Lung (tissue), 12 donors: ENCODE results near the gene TSEN54. TPM values are rescaled to one million over a fixed set of nuclear protein-coding genes. Genes with fewer than 3 reads are reported as not detected.
A peak's percentile ranks its signal among the peaks of the same experiment; 100 is the strongest.

Experiments
- ATAC-seq: fragments of 200-7000 bp; cut with Tn5 transposase; one replicate; pipeline ENCODE4 v1.9.1; 2020; ENCODE audit warnings: moderate number of reproducible peaks; ENCODE audit not compliant: insufficient read depth, low FRiP score
- DNase-seq, 3 donors: peaks; one replicate each; pipeline ENCODE4 v3.0.0-alpha.2; 2013 to 2017
- H3K27ac ChIP-seq, 2 donors: one replicate each; pipeline ENCODE4 v1.5.1; 2013; ENCODE audit warnings: mild to moderate bottlenecking in 2 of 2, moderate library complexity in 2 of 2, control low read depth in 1 of 2, inconsistent platforms in 1 of 2, low read depth in 1 of 2, low read length in 1 of 2
- H3K27me3 ChIP-seq, 3 donors: one replicate each; pipeline ENCODE4 v1.5.1; 2013; ENCODE audit warnings: low read length in 2 of 3; ENCODE audit not compliant: control insufficient read depth in 3 of 3, insufficient read depth in 3 of 3
- H3K36me3 ChIP-seq, 4 donors: one replicate each; pipeline ENCODE4 v1.5.1; 2013; ENCODE audit warnings: low read length in 4 of 4, mild to moderate bottlenecking in 1 of 4, moderate library complexity in 1 of 4; ENCODE audit not compliant: control insufficient read depth in 4 of 4, insufficient read depth in 4 of 4
- H3K4me1 ChIP-seq, 5 donors: one replicate each; pipeline ENCODE4 v1.5.1; 2013; ENCODE audit warnings: low read length in 5 of 5, mild to moderate bottlenecking in 2 of 5, moderate library complexity in 1 of 5; ENCODE audit not compliant: control insufficient read depth in 5 of 5, insufficient read depth in 5 of 5
- H3K4me3 ChIP-seq: one replicate; pipeline ENCODE4 v1.5.1; 2013; ENCODE audit warnings: mild to moderate bottlenecking, control low read depth, moderate library complexity
- H3K9ac ChIP-seq, 2 donors: one replicate each; pipeline ENCODE4 v1.5.1; 2013; ENCODE audit warnings: low read length in 2 of 2, control low read depth in 1 of 2; ENCODE audit not compliant: insufficient read depth in 1 of 2
- H3K9me3 ChIP-seq, 4 donors: one replicate each; pipeline ENCODE4 v1.5.1; 2013; ENCODE audit warnings: low read length in 3 of 4, mild to moderate bottlenecking in 1 of 4, moderate library complexity in 1 of 4; ENCODE audit not compliant: control insufficient read depth in 4 of 4, insufficient read depth in 3 of 4
- CTCF ChIP-seq: IDR thresholded peaks from 2 replicates; pipeline ENCODE4 v1.5.1; 2012; ENCODE audit warnings: mild to moderate bottlenecking; ENCODE audit errors: control extremely low read depth, extremely low read depth
- WGBS, 2 donors: extraction: QIAGEN DNeasy Blood & Tissue Kit; methylation state at CpG; one replicate each; pipeline ENCODE4 v1.1.7; 2013; 5-methylcytosine and 5-hydroxymethylcytosine counted together
- polyA plus RNA-seq, 2 donors: library from polyadenylated mRNA; stranded (reverse); fragments of 200-250 nt; gene quantifications; one replicate each; pipeline ENCODE4 v1.2.1, GENCODE V29; 2013
- total RNA-seq, 2 donors: library from RNA; depleted of rRNA in 1 of 2; stranded (reverse); fragments of >200 nt in 1 of 2; gene quantifications; one replicate each; pipeline ENCODE4 v1.2.1, GENCODE V29; 2014 to 2021
- donor health status: control.
- donor health status: control.
- donor health status: Bipolar disorder and iron deficiency.
- donor health status: healthy.
- donor health status: DM: yes; HTN: yes; CAD: no.

The TSEN54 gene
- total and polyA plus RNA-seq, 4 donors = 18.4 to 36.5 (median 21.6) TPM

DNA sequence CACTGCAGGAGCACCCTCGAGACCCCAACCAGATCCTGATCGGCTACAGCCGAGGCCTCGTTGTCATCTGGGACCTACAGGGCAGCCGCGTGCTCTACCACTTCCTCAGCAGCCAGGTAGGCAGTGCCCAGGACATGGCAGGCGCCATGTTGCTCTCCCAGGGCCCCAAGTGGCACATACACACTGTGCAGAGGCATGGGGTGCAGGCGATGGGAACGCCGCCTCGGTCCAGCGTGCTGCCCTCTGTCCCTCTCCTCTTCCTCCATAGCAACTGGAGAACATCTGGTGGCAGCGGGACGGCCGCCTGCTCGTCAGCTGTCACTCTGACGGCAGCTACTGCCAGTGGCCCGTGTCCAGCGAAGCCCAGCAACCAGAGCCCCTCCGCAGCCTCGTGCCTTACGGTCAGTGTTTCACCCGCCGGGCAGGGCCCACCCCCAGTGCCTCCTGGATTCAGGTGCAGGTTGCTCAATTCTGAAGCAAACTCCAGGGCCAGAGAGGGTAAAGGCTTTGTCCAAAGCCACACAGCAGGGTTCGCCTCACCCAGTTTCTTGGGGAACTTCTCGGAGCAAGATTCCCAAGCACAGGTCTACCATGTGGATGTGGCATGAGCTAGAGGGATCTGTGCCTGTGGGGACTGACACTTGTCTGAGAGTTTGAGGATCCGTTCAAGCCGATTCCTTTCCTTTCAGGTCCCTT is 46.9 kb downstream of the TSEN54 start:
- no peaks in the 10 kb centered on the region for H3K9me3 ChIP-seq
- H3K27ac ChIP-seq = no peak overlapping the region
- H3K4me1 ChIP-seq = peaks cover 0 to 4% (median 0%) of the 10 kb centered on the region in 5 donors
- no peak for TF ChIP-seq CTCF
- no peak overlapping the region for H3K4me3 ChIP-seq
- ATAC-seq (no peak), DNase-seq (no peak)
- peaks cover 0 to 47% (median 0%) of the 10 kb centered on the region in 4 donors for H3K36me3 ChIP-seq
- WGBS, 2 donors = 93 to 94% methylated on average over 25 to 28 of the region's 28 CpGs
- H3K27me3 ChIP-seq = no peaks in the 10 kb centered on the region
- H3K9ac ChIP-seq = no peak overlapping the region

- H3K36me3 ChIP-seq = peaks cover 0 to 49% (median 0%) of the 10 kb centered on the region in 4 donors
- 96 to 99% methylated on average over 11 of the region's 11 CpGs for WGBS, 2 donors
- TF ChIP-seq CTCF = no peak
- H3K4me1 ChIP-seq = no peaks in the 10 kb centered on the region
- DNase-seq (no peak), ATAC-seq (no peak)
- H3K9ac ChIP-seq = no peak overlapping the region
- H3K27me3 ChIP-seq = no peaks in the 10 kb centered on the region
- no peaks in the 10 kb centered on the region for H3K9me3 ChIP-seq
- no peak overlapping the region for H3K4me3 ChIP-seq
- H3K27ac ChIP-seq = no peak overlapping the region
Observed at GRCh38 chr17:75564195-75564594, 47.9 kb downstream of the TSEN54 start.

DNA sequence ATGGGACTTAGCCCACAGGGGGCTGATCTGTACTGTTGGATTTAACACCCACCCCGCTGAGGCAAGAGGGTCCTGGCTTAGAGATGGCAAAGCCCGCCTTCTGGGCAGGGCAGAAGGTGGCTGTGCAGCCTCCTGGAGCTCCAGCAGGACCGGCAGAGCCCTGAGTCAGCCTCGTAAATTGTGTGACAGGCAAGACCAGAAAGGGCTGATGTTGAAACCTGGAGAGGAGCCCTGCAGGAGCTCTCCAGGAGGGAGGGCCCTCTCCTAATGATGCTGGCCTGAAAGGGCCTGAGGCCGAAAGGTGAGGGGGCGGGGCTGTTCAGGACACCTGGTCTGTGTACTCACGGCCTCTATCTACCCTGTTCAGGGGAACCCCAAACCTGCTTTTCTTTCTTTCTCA is 48.7 kb downstream of the TSEN54 start:
- H3K9me3 ChIP-seq = no peaks in the 10 kb centered on the region
- no peaks in the 10 kb centered on the region for H3K27me3 ChIP-seq
- H3K4me3 ChIP-seq = no peak overlapping the region
- H3K9ac ChIP-seq = no peak overlapping the region
- H3K36me3 ChIP-seq = peaks cover 0 to 51% (median 0%) of the 10 kb centered on the region in 4 donors
- no peak overlapping the region for H3K27ac ChIP-seq
- ATAC-seq = peak; percentile 13
- no peak for TF ChIP-seq CTCF
- no peak for DNase-seq
- 80 to 88% methylated on average over 7 of the region's 7 CpGs for WGBS, 2 donors
- H3K4me1 ChIP-seq = no peaks in the 10 kb centered on the region

DNA sequence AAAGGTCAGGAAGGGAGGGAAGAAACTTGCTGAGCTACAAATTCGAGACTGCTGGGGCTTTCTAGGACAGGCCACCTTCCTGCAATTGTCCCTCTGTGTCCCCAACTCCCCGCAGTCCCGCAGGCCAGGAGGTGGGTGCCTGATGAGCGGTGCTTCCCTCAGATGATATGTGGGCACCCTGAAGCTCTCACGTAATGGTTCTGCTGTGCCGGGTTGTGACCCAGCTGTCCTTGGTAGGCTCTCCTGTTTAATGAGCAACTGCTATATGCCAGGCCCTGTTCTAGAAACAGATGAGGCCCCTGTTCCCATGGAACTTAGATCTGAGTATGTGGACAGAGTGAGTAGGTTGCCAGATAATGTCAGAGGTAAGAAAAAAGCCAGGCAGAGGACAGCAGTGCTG is 49.3 kb downstream of the TSEN54 start:
- Histone ChIP-seq H3K4me3 (no peak overlapping the region), H3K9ac (no peak overlapping the region), H3K4me1 (no peaks in the 10 kb centered on the region), H3K27ac (no peak overlapping the region), H3K27me3 (no peaks in the 10 kb centered on the region), H3K36me3 (peaks cover 0 to 55% (median 0%) of the 10 kb centered on the region in 4 donors), H3K9me3 (no peaks in the 10 kb centered on the region)
- ATAC-seq (no peak), DNase-seq (no peak)
- no peak for TF ChIP-seq CTCF
- 94% methylated on average over 6 of the region's 6 CpGs for WGBS, 2 donors
